NCI-H82 treated with DMSO at 0.1 percent for 48 hours (cell line): ENCODE measurements around the gene VKORC1.

Experiments
- DNase-seq: peaks from one replicate; lab custom pipeline; 2025; ENCODE audit not compliant: unreplicated experiment; lab: John Stamatoyannopoulos, UW

VKORC1 gene

DNA sequence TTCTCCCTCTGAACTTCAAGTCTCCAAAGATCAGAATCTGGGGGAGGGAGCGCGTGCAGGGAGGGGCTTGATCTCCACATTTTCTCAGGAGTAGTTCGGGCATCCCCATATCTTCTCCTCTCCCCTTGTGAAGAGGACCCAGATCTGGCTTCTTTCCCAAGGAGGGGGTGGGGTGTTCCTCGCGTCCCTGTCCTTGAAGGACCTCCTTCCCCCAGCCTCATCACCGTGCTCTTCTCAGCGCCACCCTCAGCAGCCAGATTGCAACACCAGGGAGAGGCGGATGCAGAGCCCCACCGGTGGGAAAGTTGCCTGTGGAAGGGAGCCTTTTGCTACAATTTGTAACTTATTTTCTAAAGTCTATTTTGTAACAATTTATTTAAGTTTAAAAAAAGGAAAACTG, 11.5 kb downstream of the VKORC1 start:
- no peak for DNase-seq

GRCh38 chr16:31082368-31083045, 12.1 kb downstream of the VKORC1 start:
- no peak for DNase-seq

DNA sequence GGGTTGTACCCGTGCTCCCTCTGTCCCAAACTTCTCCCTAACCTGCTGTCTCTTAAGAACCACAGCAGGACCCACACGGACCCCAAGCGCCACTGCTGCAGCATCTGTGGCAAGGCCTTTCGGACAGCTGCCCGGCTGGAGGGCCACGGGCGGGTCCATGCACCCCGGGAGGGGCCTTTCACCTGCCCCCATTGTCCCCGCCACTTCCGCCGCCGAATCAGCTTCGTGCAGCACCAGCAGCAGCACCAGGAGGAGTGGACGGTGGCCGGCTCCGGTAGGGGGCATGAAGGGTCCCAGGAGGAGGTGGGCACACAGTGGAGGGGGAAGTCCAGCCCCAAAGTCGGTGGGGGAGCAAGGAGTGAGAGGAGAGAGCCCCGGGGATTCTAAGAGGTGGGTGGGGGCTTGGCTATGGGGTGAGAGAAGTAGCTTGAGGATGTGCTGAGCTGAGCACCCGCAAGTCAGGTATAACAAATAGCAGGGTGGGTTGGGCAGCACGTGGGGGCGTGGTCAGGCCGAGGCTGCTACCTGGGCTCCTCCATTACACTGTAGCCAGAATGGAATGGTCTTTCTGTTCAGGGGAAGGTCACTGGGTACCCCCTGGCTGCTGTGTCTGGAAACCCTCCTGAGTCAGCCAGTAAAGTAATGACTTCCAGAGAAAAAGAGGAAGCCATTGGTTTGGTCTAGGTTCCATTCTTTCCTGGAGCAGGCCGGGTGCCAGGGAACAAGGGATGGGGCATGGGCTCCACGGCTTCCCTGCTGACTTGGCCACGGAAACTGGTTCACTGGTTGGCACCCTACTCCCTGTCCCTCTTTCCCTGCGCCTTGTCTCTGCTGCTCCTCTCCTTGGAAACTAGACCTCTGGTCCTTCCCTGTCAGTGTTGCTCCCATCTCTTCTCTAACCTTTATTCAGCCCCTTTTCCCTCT, 12.9 kb downstream of the VKORC1 start:
- DNase-seq, result no peak

DNA sequence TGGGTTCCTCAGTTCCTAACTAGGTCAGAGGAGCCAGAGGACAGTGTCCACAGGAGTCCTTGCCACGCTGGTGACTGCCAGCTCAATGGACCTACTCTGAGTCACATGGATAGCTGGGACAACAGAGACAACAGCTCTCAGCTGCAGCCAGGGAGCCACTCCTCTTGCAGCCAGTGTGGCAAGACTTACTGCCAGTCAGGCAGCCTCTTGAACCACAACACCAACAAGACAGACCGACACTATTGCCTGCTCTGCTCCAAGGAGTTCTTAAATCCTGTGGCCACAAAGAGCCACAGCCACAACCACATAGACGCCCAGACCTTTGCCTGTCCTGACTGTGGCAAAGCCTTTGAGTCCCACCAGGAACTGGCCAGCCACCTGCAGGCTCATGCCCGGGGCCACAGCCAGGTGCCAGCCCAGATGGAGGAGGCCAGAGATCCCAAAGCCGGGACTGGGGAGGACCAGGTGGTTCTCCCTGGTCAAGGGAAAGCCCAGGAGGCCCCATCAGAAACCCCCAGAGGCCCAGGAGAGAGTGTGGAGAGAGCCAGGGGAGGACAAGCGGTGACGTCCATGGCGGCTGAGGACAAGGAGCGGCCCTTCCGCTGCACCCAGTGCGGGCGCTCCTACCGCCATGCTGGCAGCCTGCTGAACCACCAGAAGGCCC, 13.7 kb downstream of the VKORC1 start:
- no peak for DNase-seq

GRCh38 chr16:31080035-31080629, 14.5 kb downstream of the VKORC1 start:
- no peak for DNase-seq

GRCh38 chr16:31079342-31079944, 15.2 kb downstream of the VKORC1 start:
- DNase-seq, result no peak

DNA sequence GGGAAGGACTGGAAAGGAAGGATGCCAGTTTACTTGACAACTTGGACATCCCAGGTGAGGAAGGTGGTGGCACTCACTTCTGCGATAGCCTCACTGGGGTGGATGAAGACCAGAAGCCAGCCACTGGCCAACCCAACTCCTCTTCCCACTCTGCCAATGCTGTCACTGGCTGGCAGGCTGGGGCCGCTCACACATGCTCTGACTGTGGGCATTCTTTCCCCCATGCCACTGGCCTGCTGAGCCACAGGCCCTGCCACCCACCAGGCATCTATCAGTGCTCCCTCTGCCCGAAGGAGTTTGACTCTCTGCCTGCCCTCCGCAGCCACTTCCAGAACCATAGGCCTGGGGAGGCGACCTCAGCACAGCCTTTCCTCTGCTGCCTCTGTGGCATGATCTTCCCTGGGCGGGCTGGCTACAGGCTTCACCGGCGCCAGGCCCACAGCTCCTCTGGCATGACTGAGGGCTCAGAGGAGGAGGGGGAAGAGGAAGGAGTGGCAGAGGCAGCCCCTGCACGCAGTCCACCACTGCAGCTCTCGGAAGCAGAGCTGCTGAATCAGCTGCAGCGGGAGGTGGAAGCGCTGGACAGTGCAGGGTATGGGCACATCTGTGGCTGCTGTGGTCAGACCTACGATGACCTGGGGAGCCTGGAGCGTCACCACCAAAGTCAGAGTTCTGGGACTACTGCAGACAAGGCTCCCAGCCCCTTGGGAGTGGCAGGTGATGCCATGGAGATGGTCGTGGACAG, 15.8 kb downstream of the VKORC1 start:
- DNase-seq, result no peak

DNA sequence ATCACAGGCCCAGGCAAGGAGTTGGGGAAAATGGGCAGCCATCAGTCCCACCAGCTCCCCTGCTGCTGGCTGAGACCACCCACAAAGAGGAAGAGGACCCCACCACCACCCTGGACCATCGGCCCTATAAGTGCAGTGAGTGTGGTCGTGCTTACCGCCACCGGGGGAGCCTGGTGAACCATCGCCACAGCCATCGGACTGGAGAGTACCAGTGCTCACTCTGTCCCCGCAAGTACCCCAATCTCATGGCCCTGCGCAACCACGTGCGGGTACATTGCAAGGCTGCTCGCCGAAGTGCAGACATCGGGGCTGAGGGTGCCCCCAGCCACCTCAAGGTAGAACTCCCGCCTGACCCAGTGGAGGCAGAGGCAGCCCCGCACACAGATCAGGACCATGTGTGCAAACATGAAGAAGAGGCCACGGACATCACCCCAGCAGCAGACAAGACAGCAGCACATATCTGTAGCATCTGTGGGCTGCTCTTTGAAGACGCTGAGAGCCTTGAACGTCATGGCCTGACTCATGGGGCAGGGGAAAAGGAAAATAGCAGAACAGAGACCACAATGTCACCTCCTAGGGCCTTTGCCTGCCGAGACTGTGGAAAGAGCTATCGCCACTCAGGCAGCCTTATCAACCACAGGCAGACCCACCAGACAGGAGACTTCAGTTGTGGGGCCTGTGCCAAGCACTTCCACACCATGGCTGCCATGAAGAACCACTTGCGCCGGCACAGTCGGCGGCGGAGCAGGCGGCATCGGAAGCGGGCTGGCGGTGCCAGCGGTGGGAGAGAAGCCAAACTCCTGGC, 16.8 kb downstream of the VKORC1 start:
- DNase-seq, result no peak

- no peak for DNase-seq
Measured at GRCh38 chr16:31077024-31077423, 17.6 kb downstream of the VKORC1 start.

DNA sequence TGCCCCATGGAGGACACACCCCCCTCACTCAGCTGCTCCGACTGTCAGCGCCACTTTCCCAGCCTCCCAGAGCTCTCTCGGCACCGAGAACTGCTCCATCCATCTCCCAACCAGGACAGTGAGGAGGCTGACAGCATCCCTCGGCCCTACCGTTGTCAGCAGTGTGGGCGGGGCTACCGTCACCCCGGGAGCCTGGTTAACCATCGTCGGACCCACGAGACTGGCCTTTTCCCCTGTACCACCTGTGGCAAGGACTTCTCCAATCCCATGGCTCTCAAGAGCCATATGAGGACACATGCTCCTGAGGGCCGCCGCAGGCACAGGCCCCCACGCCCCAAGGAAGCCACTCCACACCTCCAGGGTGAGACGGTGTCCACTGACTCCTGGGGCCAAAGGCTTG, 18.3 kb downstream of the VKORC1 start:
- DNase-seq, result no peak

- DNase-seq, result no peak
Measured at GRCh38 chr16:31074814-31075183, 19.8 kb downstream of the VKORC1 start.

- DNase-seq, result peak; percentile 98
Measured at GRCh38 chr16:31073970-31074813, 20.4 kb downstream of the VKORC1 start, which contains the start of the genes ZNF646 and ZNF668. Gene ZNF646, plus strand, starts transcription at chr16:31074422. Its CDS starts 1,903 bp downstream, at chr16:31076325. Gene ZNF668, minus strand, starts transcription at chr16:31074240. Its CDS starts 9,781 bp downstream, at chr16:31064459.

DNA sequence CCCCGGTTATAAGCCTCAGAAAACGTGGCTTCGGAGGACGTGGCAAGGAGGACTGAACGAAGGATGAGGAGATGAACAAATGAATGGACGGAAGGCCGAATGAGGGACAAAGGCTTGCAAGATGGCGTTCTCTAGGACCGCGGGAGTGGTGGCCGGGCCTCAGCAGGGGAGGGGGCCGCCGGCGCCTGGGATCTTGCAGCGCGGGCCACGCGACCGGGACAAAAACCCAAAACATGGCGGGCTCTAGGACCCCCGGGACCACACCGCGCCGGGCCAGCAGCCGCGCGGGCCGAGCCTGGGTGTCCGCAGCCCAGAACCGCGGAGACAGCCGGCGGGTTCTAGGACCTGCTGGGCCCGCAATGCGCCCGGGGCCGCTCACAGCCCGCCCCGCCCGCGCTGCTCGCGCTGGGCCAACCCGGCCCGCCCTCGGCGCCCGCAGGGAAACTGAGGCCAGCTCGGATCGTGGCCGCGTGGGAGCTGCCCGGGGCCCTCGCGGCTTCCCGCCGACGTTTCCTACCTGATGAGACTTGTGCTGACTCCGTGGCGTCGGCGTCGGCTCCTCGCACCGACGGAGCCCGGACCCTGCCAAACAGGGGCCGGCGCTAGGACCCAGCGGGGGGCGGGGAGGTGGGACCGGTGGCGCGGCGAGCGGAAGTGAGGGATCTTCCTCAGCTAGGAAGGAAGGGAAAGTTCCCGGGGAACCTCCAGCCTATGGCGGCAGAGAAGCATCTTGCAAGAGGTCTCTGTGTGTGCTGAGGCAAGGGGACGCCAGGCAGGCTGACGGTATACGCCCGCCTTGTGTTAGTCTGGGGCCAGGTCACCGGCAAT, 21.2 kb downstream of the VKORC1 start:
- DNase-seq, result peak; percentile 63

DNA sequence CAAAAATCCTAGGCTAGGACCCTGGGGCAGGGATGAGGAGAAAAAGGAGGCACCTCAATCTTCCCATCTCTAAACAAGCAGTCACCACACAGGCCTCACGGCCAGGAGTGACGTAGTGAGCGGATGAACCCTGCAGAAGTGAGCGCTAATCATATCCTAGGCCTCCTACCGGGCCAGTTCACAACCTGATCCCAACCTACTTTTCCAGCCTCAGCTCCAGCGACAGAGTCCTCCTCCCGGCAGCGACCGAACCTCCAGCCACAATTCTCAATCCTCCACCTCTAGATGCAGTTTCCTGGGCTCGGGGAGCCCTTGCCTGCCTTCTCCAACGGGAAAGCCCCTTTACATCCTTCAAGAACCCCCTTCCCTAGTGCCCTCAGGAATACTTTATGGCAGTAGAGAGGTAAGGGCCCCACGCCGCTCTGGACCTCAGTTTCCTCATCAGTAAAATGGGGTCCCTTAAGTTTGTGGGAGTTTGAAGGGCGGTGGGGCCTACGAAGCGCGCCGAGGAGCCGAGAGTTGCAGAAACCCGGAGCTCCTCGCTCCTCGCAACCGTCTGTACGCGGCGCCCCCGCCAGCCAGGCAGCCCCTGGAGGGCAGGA, 22.0 kb downstream of the VKORC1 start:
- DNase-seq, result no peak

GRCh38 chr16:31071861-31072260, 22.7 kb downstream of the VKORC1 start:
- DNase-seq, result peak; percentile 33

GRCh38 chr16:31067342-31067741, 27.3 kb downstream of the VKORC1 start:
- no peak for DNase-seq

GRCh38 chr16:31064882-31065461, 29.6 kb downstream of the VKORC1 start:
- peak; percentile 97 for DNase-seq
